GM10266 (cell line): ENCODE results near the gene CECR2.

Experiments used
- DNase-seq: peaks from one replicate; pipeline ENCODE4 v3.0.0; 2012; ENCODE audit errors: extremely low spot score
- CTCF ChIP-seq: IDR thresholded peaks from 2 replicates; pipeline ENCODE4 v1.5.1; 2012; ENCODE audit warnings: mild to moderate bottlenecking, low read depth; ENCODE audit not compliant: control insufficient read depth, insufficient read depth; ENCODE audit errors: missing control alignments

CECR2 gene

GRCh38 chr22:17348464-17349103, 20.7 kb upstream of the CECR2 start:
- TF ChIP-seq CTCF, result no peak
- no peak for DNase-seq

- DNase-seq, result no peak
- no peak for TF ChIP-seq CTCF
These were observed 20.1 kb upstream of the CECR2 start for GRCh38 chr22:17349172-17349571.

- TF ChIP-seq CTCF, result no peak
These were observed 19.0 kb upstream of the CECR2 start for GRCh38 chr22:17350292-17350691.

GRCh38 chr22:17352798-17353197, 16.5 kb upstream of the CECR2 start:
- DNase-seq, result no peak
- no peak for TF ChIP-seq CTCF

More at GRCh38 chr22:17350292-17350691, 19.0 kb upstream of the CECR2 start:
- DNase-seq, result no peak

- no peak for DNase-seq
- TF ChIP-seq CTCF, result no peak
These were observed 11.6 kb upstream of the CECR2 start for GRCh38 chr22:17357688-17358087.

- TF ChIP-seq CTCF, result no peak
- DNase-seq, result no peak
These were observed 10.8 kb upstream of the CECR2 start for GRCh38 chr22:17358415-17358814.

GRCh38 chr22:17359501-17359900, 9.8 kb upstream of the CECR2 start:
- no peak for TF ChIP-seq CTCF
- DNase-seq, result no peak
